B cell (primary cell): ENCODE data around the gene ZNF445.

Source experiments
- EZH2 ChIP-seq: IDR thresholded peaks from 2 replicates; pipeline ENCODE4 v1.6.1; 2012; ENCODE audit warnings: borderline replicate concordance, low read depth, mild to moderate bottlenecking, moderate library complexity, low read length; ENCODE audit not compliant: insufficient read depth, poor library complexity, severe bottlenecking
- TF ChIP-seq, protein P1 (sequence below): fragments of 200-600 bp; IDR thresholded peaks from one replicate; pipeline ENCODE4 v1.8.0; 2022; ENCODE audit warnings: antibody characterized with exemption, mild to moderate bottlenecking

DNA sequence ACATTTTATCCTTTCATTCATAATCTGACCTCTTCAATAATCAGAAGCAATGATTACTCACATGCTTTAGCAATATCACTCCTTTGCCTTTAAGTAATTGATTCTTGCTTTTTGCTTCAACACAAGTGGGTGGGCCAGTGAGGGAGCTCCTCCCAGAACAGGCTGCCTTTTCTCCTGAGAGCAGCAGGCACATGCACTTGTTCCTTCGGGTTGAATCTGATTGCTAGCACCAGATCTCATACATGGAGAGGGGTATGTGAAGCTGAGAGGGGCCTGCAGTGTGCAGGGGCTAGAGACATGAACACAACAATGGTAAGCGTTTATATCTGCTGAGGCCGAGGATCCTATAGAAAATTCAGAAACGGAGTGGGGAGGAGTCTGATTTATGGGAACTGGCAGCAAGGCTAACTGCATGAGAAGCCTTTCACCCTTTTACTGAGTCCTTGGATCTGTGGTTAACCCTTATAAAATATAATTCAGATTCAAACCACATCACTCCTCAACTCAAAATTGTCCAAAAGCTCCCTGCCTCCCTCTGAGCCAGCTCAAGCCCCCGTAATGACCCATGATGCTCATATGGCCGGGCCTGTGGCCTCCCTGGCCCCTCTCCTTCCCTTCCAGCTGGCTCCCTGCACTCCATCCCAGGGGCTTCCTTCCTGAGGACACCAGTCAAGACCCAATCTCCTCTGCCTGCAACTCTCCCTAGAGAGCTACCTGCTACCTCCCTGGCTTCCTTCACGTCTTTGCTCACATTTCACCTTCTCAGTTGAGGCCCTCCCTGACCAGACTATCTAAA is 32.4 kb downstream of the ZNF445 start:
- TF ChIP-seq, protein P1, sequence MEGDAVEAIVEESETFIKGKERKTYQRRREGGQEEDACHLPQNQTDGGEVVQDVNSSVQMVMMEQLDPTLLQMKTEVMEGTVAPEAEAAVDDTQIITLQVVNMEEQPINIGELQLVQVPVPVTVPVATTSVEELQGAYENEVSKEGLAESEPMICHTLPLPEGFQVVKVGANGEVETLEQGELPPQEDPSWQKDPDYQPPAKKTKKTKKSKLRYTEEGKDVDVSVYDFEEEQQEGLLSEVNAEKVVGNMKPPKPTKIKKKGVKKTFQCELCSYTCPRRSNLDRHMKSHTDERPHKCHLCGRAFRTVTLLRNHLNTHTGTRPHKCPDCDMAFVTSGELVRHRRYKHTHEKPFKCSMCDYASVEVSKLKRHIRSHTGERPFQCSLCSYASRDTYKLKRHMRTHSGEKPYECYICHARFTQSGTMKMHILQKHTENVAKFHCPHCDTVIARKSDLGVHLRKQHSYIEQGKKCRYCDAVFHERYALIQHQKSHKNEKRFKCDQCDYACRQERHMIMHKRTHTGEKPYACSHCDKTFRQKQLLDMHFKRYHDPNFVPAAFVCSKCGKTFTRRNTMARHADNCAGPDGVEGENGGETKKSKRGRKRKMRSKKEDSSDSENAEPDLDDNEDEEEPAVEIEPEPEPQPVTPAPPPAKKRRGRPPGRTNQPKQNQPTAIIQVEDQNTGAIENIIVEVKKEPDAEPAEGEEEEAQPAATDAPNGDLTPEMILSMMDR = no peak
- TF ChIP-seq EZH2 = no peak
